NCI-H2196 treated with DMSO at 0.1 percent for 48 hours (cell line): ENCODE data around the gene TBCEL.

Source experiments
- DNase-seq: peaks from one replicate; lab custom pipeline; 2025; ENCODE audit not compliant: unreplicated experiment; lab: John Stamatoyannopoulos, UW

Gene TBCEL

GRCh38 chr11:121059605-121060004 is 35.7 kb downstream of the TBCEL start:
- no peak for DNase-seq

- DNase-seq, result no peak
Observed at GRCh38 chr11:121063728-121064127, 39.8 kb downstream of the TBCEL start.

- DNase-seq, result no peak
Observed at GRCh38 chr11:121066623-121067022, 42.7 kb downstream of the TBCEL start.

GRCh38 chr11:121067026-121067425 is 43.1 kb downstream of the TBCEL start:
- no peak for DNase-seq

- DNase-seq, result peak; percentile 68
Observed at GRCh38 chr11:121067453-121067852, 43.6 kb downstream of the TBCEL start.

- no peak for DNase-seq
Observed at GRCh38 chr11:121067962-121068647, 44.2 kb downstream of the TBCEL start.

GRCh38 chr11:121068787-121069186 is 44.9 kb downstream of the TBCEL start:
- no peak for DNase-seq

GRCh38 chr11:121070951-121071845 is 47.3 kb downstream of the TBCEL start:
- DNase-seq, result no peak

GRCh38 chr11:121071846-121072450 is 48.0 kb downstream of the TBCEL start:
- DNase-seq, result no peak

GRCh38 chr11:121081321-121081720 is 57.4 kb downstream of the TBCEL start:
- DNase-seq, result no peak

- no peak for DNase-seq
Observed at GRCh38 chr11:121082219-121082618, 58.3 kb downstream of the TBCEL start.

- no peak for DNase-seq
Observed at GRCh38 chr11:121082670-121083069, 58.8 kb downstream of the TBCEL start.

- no peak for DNase-seq
Observed at GRCh38 chr11:121086866-121087265, 63.0 kb downstream of the TBCEL start.

GRCh38 chr11:121089566-121089965 is 65.7 kb downstream of the TBCEL start:
- no peak for DNase-seq

- no peak for DNase-seq
Observed at GRCh38 chr11:121090145-121090721, 66.3 kb downstream of the TBCEL start.

GRCh38 chr11:121091492-121092152 is 67.7 kb downstream of the TBCEL start:
- no peak for DNase-seq

- no peak for DNase-seq
Observed at GRCh38 chr11:121095561-121095960, 71.7 kb downstream of the TBCEL start.

- no peak for DNase-seq
Observed at GRCh38 chr11:121099364-121099763, 75.5 kb downstream of the TBCEL start.

- DNase-seq, result no peak
Observed at GRCh38 chr11:121099885-121100284, 76.0 kb downstream of the TBCEL start.

- DNase-seq, result no peak
Observed at GRCh38 chr11:121100943-121101342, 77.0 kb downstream of the TBCEL start, which contains the start of gene TECTA. TECTA (plus strand) TSS chr11:121101243; CDS start chr11:121102666, 1,423 bp downstream.

- no peak for DNase-seq
Observed at GRCh38 chr11:121104312-121104762, 80.4 kb downstream of the TBCEL start.
